GM21786 (cell line): ENCODE measurements around the gene NTMT2.
"Not testable (repeated sequence)": the region's sequence is repeated elsewhere in the genome, so short reads cannot be mapped to it uniquely, and the experiment has no call there.

Experiments used
- ATAC-seq: cut with Tn5 transposase; IDR thresholded peaks from one replicate; pipeline ENCODE4 v1.9.1; 2021; ENCODE audit not compliant: unreplicated experiment

NTMT2 gene

GRCh38 chr1:170156594-170156993 is 10.8 kb downstream of the NTMT2 start:
- no peak for ATAC-seq

- no peak for ATAC-seq
Measured at GRCh38 chr1:170157820-170158219, 12.1 kb downstream of the NTMT2 start.

- ATAC-seq, result no peak
Measured at GRCh38 chr1:170162459-170163246, 16.9 kb downstream of the NTMT2 start.

- ATAC-seq, result no peak
Measured at GRCh38 chr1:170164103-170164763, 18.5 kb downstream of the NTMT2 start.

GRCh38 chr1:170166518-170167180 is 20.9 kb downstream of the NTMT2 start:
- ATAC-seq, result no peak

- ATAC-seq, result no peak
Measured at GRCh38 chr1:170168265-170168664, 22.5 kb downstream of the NTMT2 start.

- not testable (repeated sequence) for ATAC-seq
Measured at GRCh38 chr1:170170513-170170912, 24.8 kb downstream of the NTMT2 start.

GRCh38 chr1:170174395-170174794 is 28.6 kb downstream of the NTMT2 start:
- no peak for ATAC-seq

GRCh38 chr1:170175041-170175440 is 29.3 kb downstream of the NTMT2 start:
- ATAC-seq, result no peak

GRCh38 chr1:170175484-170175883 is 29.7 kb downstream of the NTMT2 start:
- no peak for ATAC-seq

- no peak for ATAC-seq
Measured at GRCh38 chr1:170176772-170177171, 31.0 kb downstream of the NTMT2 start.

GRCh38 chr1:170182442-170182841 is 36.7 kb downstream of the NTMT2 start:
- ATAC-seq, result no peak

GRCh38 chr1:170192546-170192945 is 46.8 kb downstream of the NTMT2 start:
- ATAC-seq, result no peak

- no peak for ATAC-seq
Measured at GRCh38 chr1:170194451-170194850, 48.7 kb downstream of the NTMT2 start.

GRCh38 chr1:170196490-170197236 is 50.9 kb downstream of the NTMT2 start:
- ATAC-seq, result no peak

GRCh38 chr1:170198090-170198489 is 52.3 kb downstream of the NTMT2 start:
- no peak for ATAC-seq

- ATAC-seq, result no peak
Measured at GRCh38 chr1:170198584-170198983, 52.8 kb downstream of the NTMT2 start.

- no peak for ATAC-seq
Measured at GRCh38 chr1:170200161-170200560, 54.4 kb downstream of the NTMT2 start.

GRCh38 chr1:170200621-170201397 is 55.0 kb downstream of the NTMT2 start:
- no peak for ATAC-seq

- no peak for ATAC-seq
Measured at GRCh38 chr1:170203693-170204092, 57.9 kb downstream of the NTMT2 start.
